ENCODE results near the gene PNPLA4. TPM values are rescaled to one million over a fixed set of nuclear protein-coding genes. Genes with fewer than 3 reads are reported as not detected.
A peak's percentile ranks its signal among the peaks of the same experiment; 100 is the strongest.

Gene PNPLA4
- total and polyA plus RNA-seq, 2 experiments from 2014 or later, result 19.4 to 20.0 TPM

- Mint-ChIP-seq H3K9me3 (no peaks in the 10 kb centered on the region), H3K27me3 (ENCODE audit: insufficient read depth, low read depth, poor library complexity) (peaks cover 7% of the 10 kb centered on the region), H3K36me3 (ENCODE audit: low read depth) (no peaks in the 10 kb centered on the region), H3K4me1 (peaks cover 13% of the 10 kb centered on the region; the same call in 2 of the 3 replicates), H3K27ac (no peak overlapping the region), H3K4me3 (peak overlapping the region; percentile 92)
- Histone ChIP-seq H3K9me2 (ENCODE audit: insufficient read depth) (no peaks in the 10 kb centered on the region), H4K20me1 (replicated peaks; ENCODE audit: insufficient read depth) (no peaks in the 10 kb centered on the region), H3K27ac (ENCODE audit: low read depth) (peak overlapping the region; percentile 59; the same call in 1 of the 2 replicates), H2AFZ (peak overlapping the region; percentile 52; the same call in 1 of the 2 replicates), H3K4me3 (peak overlapping the region; percentile 62), H3K27me3 (ENCODE audit: insufficient read depth) (no peaks in the 10 kb centered on the region), H3K4me2 (peak overlapping the region; percentile 82), H3K4me1 (ENCODE audit: insufficient read depth) (0 out of 2 replicates have a peak, but pooled peaks cover 6% of the 10 kb centered on the region), H3K79me2 (replicated peaks; ENCODE audit: insufficient read depth) (no peaks in the 10 kb centered on the region), H3K36me3 (ENCODE audit: insufficient read depth) (no peaks in the 10 kb centered on the region), H3F3A (replicated peaks; ENCODE audit: low read depth) (no peaks in the 10 kb centered on the region)
- TF ChIP-seq ETS1 (IDR thresholded peaks at IDR 0.05) (no peak), ZNF114 (CRISPR knock-in tag; IDR thresholded peaks at IDR 0.05) (no peak), ZNF462 (CRISPR knock-in tag; IDR thresholded peaks at IDR 0.05) (no peak), NANOG (IDR thresholded peaks at IDR 0.05; ENCODE audit: borderline replicate concordance) (no peak), POLR2AphosphoS5 (IDR thresholded peaks at IDR 0.05; ENCODE audit: low read depth) (no peak), EZH2 (IDR thresholded peaks at IDR 0.05; ENCODE audit: low read depth, unreplicated experiment) (no peak)
- ATAC-seq (no peak), DNase-seq (ENCODE audit: low spot score) (no peak)
Measured at GRCh38 chrX:7926914-7927258, 327 bp downstream of the PNPLA4 start.

Data from GM23338 (cell line).